ENCODE data around the gene ACTN1. TPM values are rescaled to one million over a fixed set of nuclear protein-coding genes. Genes with fewer than 3 reads are reported as not detected.

ACTN1 gene
- total RNA-seq, 1 donor from 2014 or later: 209 TPM

DNA sequence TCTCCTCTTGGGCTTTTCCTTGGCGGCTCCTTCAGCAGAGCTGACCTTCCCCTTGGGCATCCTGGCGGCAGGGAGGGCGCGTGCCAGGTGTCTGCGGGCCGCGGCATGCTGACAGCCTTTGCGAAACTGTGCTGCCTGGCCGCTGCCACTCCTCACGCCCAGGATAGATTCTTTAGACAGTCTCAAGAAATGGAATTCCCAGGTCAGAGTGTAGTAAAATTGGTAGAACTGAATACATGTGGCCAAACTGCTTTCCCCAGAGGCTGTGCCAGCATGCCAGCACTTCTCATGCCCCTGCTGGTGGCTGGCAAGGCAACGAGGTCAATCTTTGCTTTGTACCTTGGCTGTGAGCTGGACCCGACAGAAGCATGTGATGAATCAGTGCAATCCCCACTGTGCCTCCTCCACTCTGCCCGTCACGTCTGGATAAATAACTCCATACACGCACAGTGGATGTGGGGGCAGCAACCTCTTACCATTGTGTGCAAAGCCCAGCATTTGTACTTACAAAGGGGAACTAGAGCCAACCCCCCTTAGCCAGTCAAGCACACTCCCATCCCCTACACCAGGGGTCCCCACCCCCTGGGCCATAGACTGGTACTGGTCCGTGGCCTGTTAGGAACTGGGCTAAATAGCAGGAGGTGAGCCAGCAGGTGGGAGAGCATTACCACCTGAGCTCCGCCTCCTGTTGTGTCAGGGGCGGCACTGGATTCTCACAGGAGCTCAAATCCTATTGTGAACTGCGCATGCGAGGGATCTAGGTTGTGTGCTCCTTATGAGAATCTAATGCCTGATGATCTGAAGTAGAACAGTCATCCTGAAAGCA is 90.9 kb downstream of the ACTN1 start:
- Histone ChIP-seq H3K27me3 (no peaks in the 10 kb centered on the region), H3K4me1 (no peaks in the 10 kb centered on the region), H3K36me3 (peaks cover 6 to 59% of the 10 kb centered on the region in 2 donors), H3K4me3 (no peak overlapping the region), H3K27ac (no peak overlapping the region), H3K9me3 (no peaks in the 10 kb centered on the region)
- TF ChIP-seq POLR2A (IDR thresholded peaks at IDR 0.05) (no peak), POLR2AphosphoS5 (IDR thresholded peaks at IDR 0.05; ENCODE audit: insufficient read depth in 1 of 2, low read depth in 1 of 2) (no peak)
- no peak for DNase-seq (ENCODE audit: extremely low spot score in 2 of 2)
- intact Hi-C loops (cut with DNase I): no loop called here

DNA sequence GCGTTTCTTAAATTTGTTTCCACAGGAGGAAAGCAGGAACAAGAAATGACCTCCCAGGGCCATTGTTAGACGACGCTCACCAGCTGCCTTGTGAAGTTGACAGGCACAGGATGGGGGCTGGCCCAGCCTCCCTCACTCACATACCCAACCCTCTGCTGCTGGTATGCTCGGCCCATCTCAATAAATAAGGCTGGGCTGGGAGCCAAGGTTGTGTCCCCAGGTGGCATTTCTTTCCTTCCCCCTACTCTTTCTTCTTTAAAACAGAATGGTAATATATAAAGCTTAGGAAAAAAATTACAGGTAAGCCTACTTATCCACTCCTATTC is 93.0 kb downstream of the ACTN1 start:
- H3K36me3 ChIP-seq: peaks cover 6 to 59% of the 10 kb centered on the region in 2 donors
- no peaks in the 10 kb centered on the region for H3K27me3 ChIP-seq
- H3K27ac ChIP-seq: no peak overlapping the region
- no peak overlapping the region for H3K4me3 ChIP-seq
- TF ChIP-seq POLR2AphosphoS5 (IDR thresholded peaks at IDR 0.05; ENCODE audit: insufficient read depth in 1 of 2, low read depth in 1 of 2): no peak
- no peak for TF ChIP-seq CTCF (IDR thresholded peaks at IDR 0.05)
- TF ChIP-seq POLR2A (IDR thresholded peaks at IDR 0.05): no peak
- no peaks in the 10 kb centered on the region for H3K4me1 ChIP-seq
- intact Hi-C loops (cut with DNase I): no loop called here
- H3K9me3 ChIP-seq: no peaks in the 10 kb centered on the region
- no peak for DNase-seq (ENCODE audit: extremely low spot score in 2 of 2)

DNA sequence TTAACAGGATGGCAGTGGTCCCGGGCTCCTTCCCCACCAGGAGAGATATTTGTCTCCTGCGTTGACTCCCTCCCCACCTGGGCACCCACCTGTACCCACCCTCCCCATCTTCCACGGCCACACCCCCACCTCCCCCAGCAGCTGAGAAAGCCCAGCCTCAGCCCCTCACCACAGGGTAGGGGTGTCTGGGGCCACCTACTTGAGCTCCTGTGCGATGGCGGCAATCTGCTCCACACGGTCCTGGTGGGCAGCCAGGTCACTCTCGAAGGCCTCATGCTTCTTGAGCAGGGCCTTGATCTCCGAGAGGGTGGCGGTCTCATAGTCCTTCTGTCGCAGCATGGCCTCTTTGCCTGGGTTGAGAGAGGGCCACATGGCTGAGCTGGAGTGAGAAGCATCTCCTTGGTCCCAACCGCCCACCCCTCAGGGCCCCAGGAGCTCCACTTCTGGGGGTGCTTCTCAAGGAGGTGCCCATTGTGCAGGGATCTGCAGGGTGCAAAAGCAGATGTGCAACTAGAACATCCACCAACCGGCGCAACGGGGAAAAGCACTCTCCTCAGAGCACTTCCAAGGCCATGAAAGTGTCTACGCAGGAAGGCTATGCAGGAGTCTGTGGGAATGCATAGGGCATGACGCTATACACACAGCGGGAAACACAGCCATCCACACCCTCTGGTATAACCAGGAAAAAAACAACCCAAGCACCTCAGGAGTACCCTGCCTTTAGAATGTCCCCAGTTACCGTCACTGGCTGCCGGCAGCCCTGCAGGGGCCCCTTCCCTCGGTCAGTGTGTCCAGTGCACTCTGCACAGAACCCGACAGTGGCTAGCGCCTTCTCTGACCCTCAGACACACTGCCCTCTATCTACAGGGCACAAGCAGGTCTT is 93.6 kb downstream of the ACTN1 start:
- no peak for TF ChIP-seq POLR2A (IDR thresholded peaks at IDR 0.05)
- no peak for TF ChIP-seq CTCF (IDR thresholded peaks at IDR 0.05)
- TF ChIP-seq POLR2AphosphoS5 (IDR thresholded peaks at IDR 0.05; ENCODE audit: insufficient read depth in 1 of 2, low read depth in 1 of 2): no peak
- no peak for DNase-seq (ENCODE audit: extremely low spot score in 2 of 2)
- Histone ChIP-seq H3K36me3 (peaks cover 6 to 59% of the 10 kb centered on the region in 2 donors), H3K4me3 (no peak overlapping the region), H3K4me1 (no peaks in the 10 kb centered on the region), H3K9me3 (no peaks in the 10 kb centered on the region), H3K27ac (no peak overlapping the region), H3K27me3 (no peaks in the 10 kb centered on the region)
- intact Hi-C loops (cut with DNase I): no loop called here

DNA sequence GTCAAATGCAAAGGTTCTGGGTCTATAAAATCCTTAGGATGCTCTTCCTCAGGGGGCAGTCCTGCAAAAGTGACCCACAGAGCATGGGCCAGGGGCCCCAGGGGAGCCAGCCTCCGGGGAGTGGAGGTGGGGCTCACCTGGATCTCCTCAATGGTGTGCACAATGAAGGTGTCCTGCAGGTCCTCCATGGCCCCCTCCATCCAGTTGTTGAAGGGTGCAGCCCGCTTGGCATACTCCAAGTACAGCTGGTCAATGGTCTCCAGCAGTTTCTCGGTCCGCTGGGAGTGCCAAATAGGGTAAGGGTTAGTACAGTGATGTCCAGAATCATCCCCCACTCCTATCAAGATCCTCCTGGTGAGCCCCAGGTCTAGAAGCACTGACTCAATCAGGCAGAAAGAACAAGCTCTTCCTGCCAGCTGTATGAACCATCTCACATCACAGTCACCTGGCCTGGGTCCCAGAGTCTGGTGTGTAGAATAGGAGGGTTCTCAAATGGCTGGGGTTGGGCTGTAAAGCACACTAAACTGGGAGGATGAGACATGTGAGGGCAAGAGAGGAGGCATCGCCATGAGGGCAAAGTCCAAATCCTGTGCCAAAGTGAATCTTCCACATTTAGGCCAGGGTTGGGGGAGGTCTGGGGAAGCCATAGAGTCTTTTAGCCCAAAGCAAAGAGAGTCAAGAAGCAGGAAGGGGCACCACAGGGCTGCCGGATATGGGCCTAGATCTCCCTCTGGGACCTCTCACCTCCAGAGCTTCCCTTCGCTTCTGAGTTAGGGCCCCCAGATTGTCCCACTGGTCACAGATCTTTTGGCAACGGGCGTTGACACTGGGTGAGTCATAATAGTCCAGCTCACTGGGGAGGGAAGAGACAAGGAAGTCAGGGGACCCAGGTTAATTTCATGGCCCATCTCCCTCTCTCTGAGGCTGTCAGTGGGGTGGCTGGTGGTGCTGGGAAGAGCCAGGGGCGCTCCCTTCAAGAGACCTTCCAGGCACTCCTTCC is 94.8 kb downstream of the ACTN1 start:
- no peak for TF ChIP-seq POLR2A (IDR thresholded peaks at IDR 0.05)
- TF ChIP-seq POLR2AphosphoS5 (IDR thresholded peaks at IDR 0.05; ENCODE audit: insufficient read depth in 1 of 2, low read depth in 1 of 2): no peak
- no peak for TF ChIP-seq CTCF (IDR thresholded peaks at IDR 0.05)
- H3K9me3 ChIP-seq: no peaks in the 10 kb centered on the region
- H3K27ac ChIP-seq: no peak overlapping the region
- intact Hi-C loops (cut with DNase I): no loop called here
- no peaks in the 10 kb centered on the region for H3K27me3 ChIP-seq
- no peak for DNase-seq (ENCODE audit: extremely low spot score in 2 of 2)
- peaks cover 6 to 59% of the 10 kb centered on the region in 2 donors for H3K36me3 ChIP-seq
- no peaks in the 10 kb centered on the region for H3K4me1 ChIP-seq
- H3K4me3 ChIP-seq: no peak overlapping the region

GRCh38 chr14:68882235-68882634 is 96.9 kb downstream of the ACTN1 start:
- Histone ChIP-seq H3K36me3 (peaks cover 0 to 61% of the 10 kb centered on the region in 2 donors), H3K4me1 (no peaks in the 10 kb centered on the region), H3K27ac (no peak overlapping the region), H3K4me3 (no peak overlapping the region), H3K27me3 (no peaks in the 10 kb centered on the region), H3K9me3 (no peaks in the 10 kb centered on the region)
- intact Hi-C loops (cut with DNase I): no loop called here
- no peak for DNase-seq (ENCODE audit: extremely low spot score in 2 of 2)
- TF ChIP-seq POLR2AphosphoS5 (IDR thresholded peaks at IDR 0.05; ENCODE audit: insufficient read depth in 1 of 2, low read depth in 1 of 2): no peak
- TF ChIP-seq POLR2A (IDR thresholded peaks at IDR 0.05): no peak
- TF ChIP-seq CTCF (IDR thresholded peaks at IDR 0.05): no peak
